ENCODE data around the gene EXOC4.

Gene EXOC4

GRCh38 chr7:134098072-134098471 is 845.2 kb downstream of the EXOC4 start:
- no peak for TF ChIP-seq CTCF (IDR thresholded peaks at IDR 0.05; ENCODE audit: low read depth, low read length)
- peak in 1 of 2 donors; percentile 0 for DNase-seq (ENCODE audit: low read depth in 2 of 2)
- no peak overlapping the region for H3K4me3 ChIP-seq (replicated peaks in 1 of 2; ENCODE audit: low read depth in 2 of 2, low read length in 2 of 2)

- no peak overlapping the region for H3K4me3 ChIP-seq (replicated peaks in 1 of 2; ENCODE audit: low read depth in 2 of 2, low read length in 2 of 2)
- no peak for DNase-seq (ENCODE audit: low read depth in 2 of 2)
- no peak for TF ChIP-seq CTCF (IDR thresholded peaks at IDR 0.05; ENCODE audit: low read depth, low read length)
Observed at GRCh38 chr7:134101716-134102115, 848.8 kb downstream of the EXOC4 start.

- no peak for DNase-seq (ENCODE audit: low read depth in 2 of 2)
- no peak overlapping the region for H3K4me3 ChIP-seq (replicated peaks in 1 of 2; ENCODE audit: low read depth in 2 of 2, low read length in 2 of 2)
- TF ChIP-seq CTCF (IDR thresholded peaks at IDR 0.05; ENCODE audit: low read depth, low read length), result no peak
Observed at GRCh38 chr7:134104166-134104565, 851.3 kb downstream of the EXOC4 start.

GRCh38 chr7:134105841-134106240 is 853.0 kb downstream of the EXOC4 start:
- no peak overlapping the region for H3K4me3 ChIP-seq (replicated peaks in 1 of 2; ENCODE audit: low read depth in 2 of 2, low read length in 2 of 2)
- TF ChIP-seq CTCF (IDR thresholded peaks at IDR 0.05; ENCODE audit: low read depth, low read length), result no peak
- no peak for DNase-seq (ENCODE audit: low read depth in 2 of 2)

GRCh38 chr7:134108802-134109201 is 855.9 kb downstream of the EXOC4 start:
- no peak overlapping the region for H3K4me3 ChIP-seq (replicated peaks in 1 of 2; ENCODE audit: low read depth in 2 of 2, low read length in 2 of 2)
- DNase-seq (ENCODE audit: low read depth in 2 of 2), result no peak
- no peak for TF ChIP-seq CTCF (IDR thresholded peaks at IDR 0.05; ENCODE audit: low read depth, low read length)

GRCh38 chr7:134113655-134114054 is 860.8 kb downstream of the EXOC4 start:
- no peak overlapping the region for H3K4me3 ChIP-seq (replicated peaks in 1 of 2; ENCODE audit: low read depth in 2 of 2, low read length in 2 of 2)
- TF ChIP-seq CTCF (IDR thresholded peaks at IDR 0.05; ENCODE audit: low read depth, low read length), result no peak
- DNase-seq (ENCODE audit: low read depth in 2 of 2), result no peak

- no peak for TF ChIP-seq CTCF (IDR thresholded peaks at IDR 0.05; ENCODE audit: low read depth, low read length)
- no peak for DNase-seq (ENCODE audit: low read depth in 2 of 2)
- H3K4me3 ChIP-seq (replicated peaks in 1 of 2; ENCODE audit: low read depth in 2 of 2, low read length in 2 of 2), result no peak overlapping the region
Observed at GRCh38 chr7:134114992-134115391, 862.1 kb downstream of the EXOC4 start.

Data from cardiac fibroblast (primary cell).